Natural killer cell (primary cell): Measurements from ENCODE around the gene RPL39L. TPM values are rescaled to one million over a fixed set of nuclear protein-coding genes. Genes with fewer than 3 reads are reported as not detected.

Source experiments
- ATAC-seq, 3 donors: fragments of 150-1000 bp in 2 of 3; fragments of 200-7000 bp in 1 of 3; cut with Tn5 transposase; 1 replicate in 1 of 3; 2 replicates in 2 of 3; pipeline ENCODE4 v1.10.0; 2021; ENCODE audit warnings: mild to moderate bottlenecking in 2 of 3, moderate library complexity in 2 of 3
- DNase-seq, 2 donors: peaks; one replicate each; pipeline versions ENCODE4 v3.0.0 to v3.0.0-alpha.2; 2013 to 2021; ENCODE audit warnings: mixed read lengths in 1 of 2
- H3K27ac ChIP-seq: one replicate; pipeline ENCODE4 v1.5.1; 2013; ENCODE audit warnings: mild to moderate bottlenecking, low read length
- H3K27me3 ChIP-seq: one replicate; pipeline ENCODE4 v1.6.1; 2013; ENCODE audit warnings: low read length; ENCODE audit not compliant: control insufficient read depth, insufficient read depth
- H3K36me3 ChIP-seq: one replicate; pipeline ENCODE4 v1.6.1; 2013; ENCODE audit warnings: low read length; ENCODE audit not compliant: control insufficient read depth, insufficient read depth
- H3K4me1 ChIP-seq: one replicate; pipeline ENCODE4 v1.6.1; 2013; ENCODE audit warnings: low read length; ENCODE audit not compliant: control insufficient read depth, insufficient read depth
- H3K4me3 ChIP-seq: one replicate; pipeline ENCODE4 v1.5.1; 2013; ENCODE audit warnings: low read length
- H3K9me3 ChIP-seq: one replicate; pipeline ENCODE4 v1.6.1; 2013; ENCODE audit warnings: low read length; ENCODE audit not compliant: control insufficient read depth, insufficient read depth
- H3K27ac Mint-ChIP-seq, 2 donors: one replicate each; pipeline ENCODE4 v1.8.0; 2022; ENCODE audit warnings: mild to moderate bottlenecking in 2 of 2, mixed read lengths in 2 of 2, moderate library complexity in 1 of 2
- H3K27me3 Mint-ChIP-seq, 2 donors: one replicate each; pipeline ENCODE4 v1.8.0; 2022; ENCODE audit warnings: low read depth in 2 of 2, mixed read lengths in 2 of 2
- H3K36me3 Mint-ChIP-seq: one replicate; pipeline ENCODE4 v1.8.0; 2022; ENCODE audit warnings: mixed read lengths
- H3K4me1 Mint-ChIP-seq, 2 donors: one replicate each; pipeline ENCODE4 v1.8.0; 2022; ENCODE audit warnings: mixed read lengths in 2 of 2
- H3K4me3 Mint-ChIP-seq: one replicate; pipeline ENCODE4 v1.8.0; 2022; ENCODE audit warnings: mild to moderate bottlenecking, moderate library complexity, mixed read lengths
- H3K9me3 Mint-ChIP-seq, 2 donors: one replicate each; pipeline ENCODE4 v1.8.0; 2022; ENCODE audit warnings: mixed read lengths in 2 of 2
- CTCF ChIP-seq: fragments of 200-600 bp; IDR thresholded peaks from one replicate; pipeline ENCODE4 v1.8.0; 2022; ENCODE audit warnings: antibody characterized with exemption
- WGBS: methylation state at CpG from one replicate; pipeline ENCODE4 v1.1.7; 2013; ENCODE audit warnings: missing lambda C conversion rate; ENCODE audit not compliant: insufficient coverage; 5-methylcytosine and 5-hydroxymethylcytosine counted together
- intact Hi-C: fragments of 100-400 bp; cut with micrococcal nuclease; formaldehyde crosslinking; loops from one replicate; pipeline ENCODE4 v1.14.2; 2022
- total RNA-seq, 4 donors: library from RNA; stranded (reverse); fragments of 120-200 nt in 1 of 4; gene quantifications; one replicate each; pipeline versions ENCODE4 v1.2.3 to v1.2.4, GENCODE V29; 2013 to 2022

RPL39L gene
- total RNA-seq, 3 donors from 2014 or later (not counting 1 experiment from before 2014, with no cell fraction given) = 3.1 to 6.6 (median 4.3) TPM

DNA sequence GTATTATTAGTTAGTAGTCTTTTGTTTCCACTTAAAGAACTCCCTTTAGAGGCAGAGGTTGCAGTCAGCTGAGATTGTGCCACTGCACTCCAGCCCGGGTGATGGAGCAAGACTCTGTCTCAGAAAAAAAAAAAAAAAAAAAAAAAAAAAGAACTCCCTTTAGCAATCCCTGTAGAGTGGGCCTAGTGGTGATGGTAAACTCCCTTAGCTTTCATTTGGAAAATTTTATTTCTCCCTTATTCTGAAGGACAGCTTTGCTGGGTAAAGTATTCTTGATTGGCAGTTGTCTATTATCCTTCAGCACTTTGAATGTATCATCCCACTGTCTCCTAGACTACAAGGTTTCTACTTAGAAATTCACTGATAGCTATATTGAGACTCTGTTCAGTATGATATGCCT is 46.0 kb downstream of the RPL39L start:
- H3K9me3 Mint-ChIP-seq = peaks cover 1 to 8% of the 10 kb centered on the region in 2 donors

DNA sequence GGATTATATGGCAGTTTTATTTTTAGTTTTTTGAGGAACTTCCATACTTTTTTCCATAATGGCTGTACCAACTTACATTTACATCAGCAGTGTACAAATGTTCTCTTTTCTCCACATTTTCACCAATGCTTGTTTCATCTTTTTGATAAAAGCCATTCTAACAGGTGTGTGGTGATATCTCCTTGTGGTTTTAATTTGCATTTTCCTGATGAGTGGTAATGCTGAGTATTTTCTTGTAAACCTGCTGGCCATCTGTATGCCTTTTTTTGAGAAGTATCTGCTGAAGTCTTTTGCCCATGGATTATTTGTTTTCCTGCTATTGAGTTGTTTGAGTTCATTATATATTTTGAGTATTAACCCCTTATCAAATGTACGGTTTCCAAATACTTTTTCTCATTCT is 50.6 kb downstream of the RPL39L start:
- ATAC-seq = no peak
- H3K9me3 Mint-ChIP-seq = peaks cover 4 to 8% of the 10 kb centered on the region in 2 donors

More for the DNA sequence above, 46.0 kb downstream of the RPL39L start:
- TF ChIP-seq CTCF = no peak
- peaks cover 0 to 12% of the 10 kb centered on the region in 2 donors for H3K4me1 Mint-ChIP-seq
- no peaks in the 10 kb centered on the region for H3K9me3 ChIP-seq
- ATAC-seq (no peak), DNase-seq (no peak)
- intact Hi-C loops = no loop called here
- no peaks in the 10 kb centered on the region for H3K36me3 ChIP-seq
- WGBS = no CpG with 5 or more reads among the region's 1 CpG
- no peaks in the 10 kb centered on the region for H3K27me3 Mint-ChIP-seq
- H3K4me3 Mint-ChIP-seq = no peak overlapping the region
- H3K36me3 Mint-ChIP-seq = peaks cover 16% of the 10 kb centered on the region
- H3K4me3 ChIP-seq = no peak overlapping the region
- H3K27ac ChIP-seq = no peak overlapping the region
- no peaks in the 10 kb centered on the region for H3K4me1 ChIP-seq
- H3K27ac Mint-ChIP-seq = no peak overlapping the region
- H3K27me3 ChIP-seq = no peaks in the 10 kb centered on the region

DNA sequence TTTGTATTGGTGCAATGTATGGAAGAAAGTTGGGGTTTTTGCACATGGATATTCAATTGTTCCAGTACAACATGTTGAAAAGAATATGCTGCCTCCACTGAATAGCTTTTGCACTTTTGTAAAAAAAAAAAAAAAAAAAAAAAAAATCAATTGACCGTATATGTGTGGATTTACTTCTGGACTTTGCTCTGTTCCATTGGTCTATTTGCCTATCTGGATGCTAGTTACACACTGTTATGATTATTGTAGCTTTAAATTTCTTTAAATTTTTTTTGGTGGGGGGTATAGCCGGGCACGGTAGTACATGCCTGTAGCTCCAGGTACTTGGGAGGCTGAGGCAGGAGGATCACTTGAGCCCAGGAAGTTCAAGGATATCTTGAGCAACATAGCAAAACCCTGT is 52.5 kb downstream of the RPL39L start:
- ATAC-seq (no peak), DNase-seq (no peak)
- no peak overlapping the region for H3K27ac Mint-ChIP-seq
- H3K27me3 Mint-ChIP-seq = no peaks in the 10 kb centered on the region
- H3K9me3 ChIP-seq = peaks cover 3% of the 10 kb centered on the region
- no peak overlapping the region for H3K4me3 ChIP-seq
- peaks cover 4 to 5% of the 10 kb centered on the region in 2 donors for H3K9me3 Mint-ChIP-seq
- intact Hi-C loops = no loop called here
- no peak overlapping the region for H3K4me3 Mint-ChIP-seq
- no peak overlapping the region for H3K27ac ChIP-seq
- H3K4me1 Mint-ChIP-seq = no peaks in the 10 kb centered on the region
- H3K4me1 ChIP-seq = peaks cover 3% of the 10 kb centered on the region
- no peaks in the 10 kb centered on the region for H3K36me3 ChIP-seq
- no peak for TF ChIP-seq CTCF
- H3K27me3 ChIP-seq = no peaks in the 10 kb centered on the region
- H3K36me3 Mint-ChIP-seq = peaks cover 20% of the 10 kb centered on the region
- 100% methylated on average over 2 of the region's 3 CpGs for WGBS

More for the DNA sequence above, 50.6 kb downstream of the RPL39L start:
- Mint-ChIP-seq H3K36me3 (peaks cover 20% of the 10 kb centered on the region), H3K4me3 (no peak overlapping the region), H3K27me3 (no peaks in the 10 kb centered on the region), H3K27ac (no peak overlapping the region), H3K4me1 (no peaks in the 10 kb centered on the region)
- H3K36me3 ChIP-seq = no peaks in the 10 kb centered on the region
- no CpG with 5 or more reads among the region's 1 CpG for WGBS
- no peak for TF ChIP-seq CTCF
- intact Hi-C loops = no loop called here
- H3K27ac ChIP-seq = no peak overlapping the region
- no peak for DNase-seq
- H3K4me3 ChIP-seq = no peak overlapping the region
- no peaks in the 10 kb centered on the region for H3K4me1 ChIP-seq
- H3K27me3 ChIP-seq = no peaks in the 10 kb centered on the region
- peaks cover 3% of the 10 kb centered on the region for H3K9me3 ChIP-seq

- peaks cover 4 to 5% of the 10 kb centered on the region in 2 donors for H3K9me3 Mint-ChIP-seq
- ATAC-seq = no peak
Observed at GRCh38 chr3:187085933-187086332, 53.4 kb downstream of the RPL39L start.

More at GRCh38 chr3:187085933-187086332, 53.4 kb downstream of the RPL39L start:
- Histone ChIP-seq H3K4me3 (no peak overlapping the region), H3K4me1 (peaks cover 3% of the 10 kb centered on the region), H3K9me3 (peaks cover 3% of the 10 kb centered on the region), H3K27me3 (no peaks in the 10 kb centered on the region), H3K36me3 (no peaks in the 10 kb centered on the region), H3K27ac (no peak overlapping the region)
- H3K4me1 Mint-ChIP-seq = no peaks in the 10 kb centered on the region
- no CpG with 5 or more reads among the region's 1 CpG for WGBS
- H3K27ac Mint-ChIP-seq = no peak overlapping the region
- no peak for TF ChIP-seq CTCF
- peaks cover 20% of the 10 kb centered on the region for H3K36me3 Mint-ChIP-seq
- no peak overlapping the region for H3K4me3 Mint-ChIP-seq
- DNase-seq = no peak
- intact Hi-C loops = no loop called here
- H3K27me3 Mint-ChIP-seq = no peaks in the 10 kb centered on the region
